ENCODE results near the gene MRPS9. TPM values are rescaled to one million over a fixed set of nuclear protein-coding genes. Genes with fewer than 3 reads are reported as not detected.

The MRPS9 gene
- total RNA-seq, 1 experiment from 2014 or later = 55.4 TPM

DNA sequence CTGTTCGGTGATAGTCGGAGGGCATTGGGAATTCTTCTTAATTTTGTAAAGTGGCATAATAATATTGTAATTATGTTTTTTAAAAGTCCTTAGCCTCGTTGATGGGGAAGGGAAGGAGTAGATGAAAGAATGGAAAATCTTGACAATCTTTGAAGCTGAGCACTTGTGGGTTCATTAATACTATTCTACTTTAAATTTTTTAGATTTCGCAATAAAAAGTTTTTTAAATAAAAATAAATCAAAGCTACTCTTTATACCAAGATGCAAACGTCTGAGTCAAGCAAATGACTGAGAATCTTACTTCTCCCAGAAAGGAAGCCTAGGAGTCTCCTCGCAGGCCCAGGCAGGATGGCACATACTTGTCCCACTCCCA is 105.2 kb downstream of the MRPS9 start:
- H3K36me3 ChIP-seq (ENCODE audit: insufficient read depth, low read length, poor library complexity, severe bottlenecking) = no peaks in the 10 kb centered on the region
- TF ChIP-seq, protein P1, sequence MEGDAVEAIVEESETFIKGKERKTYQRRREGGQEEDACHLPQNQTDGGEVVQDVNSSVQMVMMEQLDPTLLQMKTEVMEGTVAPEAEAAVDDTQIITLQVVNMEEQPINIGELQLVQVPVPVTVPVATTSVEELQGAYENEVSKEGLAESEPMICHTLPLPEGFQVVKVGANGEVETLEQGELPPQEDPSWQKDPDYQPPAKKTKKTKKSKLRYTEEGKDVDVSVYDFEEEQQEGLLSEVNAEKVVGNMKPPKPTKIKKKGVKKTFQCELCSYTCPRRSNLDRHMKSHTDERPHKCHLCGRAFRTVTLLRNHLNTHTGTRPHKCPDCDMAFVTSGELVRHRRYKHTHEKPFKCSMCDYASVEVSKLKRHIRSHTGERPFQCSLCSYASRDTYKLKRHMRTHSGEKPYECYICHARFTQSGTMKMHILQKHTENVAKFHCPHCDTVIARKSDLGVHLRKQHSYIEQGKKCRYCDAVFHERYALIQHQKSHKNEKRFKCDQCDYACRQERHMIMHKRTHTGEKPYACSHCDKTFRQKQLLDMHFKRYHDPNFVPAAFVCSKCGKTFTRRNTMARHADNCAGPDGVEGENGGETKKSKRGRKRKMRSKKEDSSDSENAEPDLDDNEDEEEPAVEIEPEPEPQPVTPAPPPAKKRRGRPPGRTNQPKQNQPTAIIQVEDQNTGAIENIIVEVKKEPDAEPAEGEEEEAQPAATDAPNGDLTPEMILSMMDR (conservative IDR thresholded peaks at IDR 0.05; ENCODE audit: low read depth, low read length) = no peak
- TF ChIP-seq EZH2 (IDR thresholded peaks at IDR 0.05; ENCODE audit: borderline replicate concordance, low read depth, low read length, poor library complexity, severe bottlenecking) = no peak
- no peak for DNase-seq (ENCODE audit: low spot score)
- ChIA-PET POLR2A (ENCODE audit: low non-redundant PET) (no interaction called here), CTCF (no interaction called here)
- no TSS peak for BruUV-seq (replicated peaks)
- H3K4me3 ChIP-seq (ENCODE audit: low read depth, low read length, poor library complexity, severe bottlenecking) = no peak overlapping the region
- H3K4me1 ChIP-seq (ENCODE audit: insufficient read depth, low read length, poor library complexity, severe bottlenecking) = no peaks in the 10 kb centered on the region
- intact Hi-C loops (cut with micrococcal nuclease; ENCODE audit: unreplicated experiment) = no loop called here
- H3K27ac ChIP-seq (ENCODE audit: low read depth, low read length, poor library complexity, severe bottlenecking) = no peak overlapping the region
- no peaks in the 10 kb centered on the region for H3K9me3 ChIP-seq (ENCODE audit: low read depth, low read length, poor library complexity, severe bottlenecking)
- peaks cover 66% of the 10 kb centered on the region for H3K27me3 ChIP-seq (replicated peaks; ENCODE audit: insufficient read depth, low read depth, low read length, poor library complexity)

DNA sequence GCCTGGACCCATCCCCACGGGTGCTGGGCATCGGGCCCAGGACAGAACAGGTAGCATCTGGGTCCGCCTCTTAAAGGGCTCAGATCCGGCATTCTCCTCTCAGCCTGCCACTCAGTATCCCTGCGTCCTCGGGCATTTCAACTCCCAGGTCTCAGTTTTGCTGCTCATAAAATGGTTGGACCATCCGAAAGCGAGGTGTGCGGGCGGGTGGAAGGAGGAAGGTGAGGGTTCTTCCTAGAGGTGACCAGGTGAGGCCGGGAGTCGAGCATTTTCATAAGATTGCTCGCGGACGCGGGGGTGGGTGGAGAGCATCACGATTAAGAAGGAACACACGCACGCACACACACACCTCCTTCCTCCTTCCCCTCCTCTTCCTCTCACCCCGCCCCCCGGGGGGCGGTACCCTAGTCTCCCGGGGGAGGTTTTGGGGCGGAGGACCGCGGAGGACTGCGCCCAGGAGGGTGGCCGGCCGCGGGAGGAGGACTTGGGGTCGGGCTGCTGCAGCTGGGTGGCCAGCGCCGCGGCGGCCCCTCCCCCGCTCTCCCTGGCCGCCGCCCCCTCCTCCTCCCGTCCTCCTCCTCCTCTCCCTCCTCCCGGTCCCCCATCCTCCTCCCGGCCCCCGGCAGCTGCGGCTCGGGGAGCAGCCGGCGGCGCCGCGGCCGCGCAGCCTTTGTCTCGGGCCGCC is 105.7 kb downstream of the MRPS9 start:
- POLR2A ChIA-PET (ENCODE audit: low non-redundant PET) = no interaction called here
- no peak for TF ChIP-seq EZH2 (IDR thresholded peaks at IDR 0.05; ENCODE audit: borderline replicate concordance, low read depth, low read length, poor library complexity, severe bottlenecking)
- TF ChIP-seq, protein P1 (conservative IDR thresholded peaks at IDR 0.05; ENCODE audit: low read depth, low read length) = no peak
- Histone ChIP-seq H3K27me3 (replicated peaks; ENCODE audit: insufficient read depth, low read depth, low read length, poor library complexity) (peaks cover 66% of the 10 kb centered on the region), H3K36me3 (ENCODE audit: insufficient read depth, low read length, poor library complexity, severe bottlenecking) (no peaks in the 10 kb centered on the region), H3K4me3 (ENCODE audit: low read depth, low read length, poor library complexity, severe bottlenecking) (peak overlapping the region; percentile 31), H3K9me3 (ENCODE audit: low read depth, low read length, poor library complexity, severe bottlenecking) (no peaks in the 10 kb centered on the region), H3K27ac (ENCODE audit: low read depth, low read length, poor library complexity, severe bottlenecking) (no peak overlapping the region), H3K4me1 (ENCODE audit: insufficient read depth, low read length, poor library complexity, severe bottlenecking) (no peaks in the 10 kb centered on the region)
- CTCF ChIA-PET = no interaction called here
- no TSS peak for BruUV-seq (replicated peaks)
- DNase-seq (ENCODE audit: low spot score) = peak; percentile 9
- intact Hi-C loops (cut with micrococcal nuclease; ENCODE audit: unreplicated experiment) = no loop called here

DNA sequence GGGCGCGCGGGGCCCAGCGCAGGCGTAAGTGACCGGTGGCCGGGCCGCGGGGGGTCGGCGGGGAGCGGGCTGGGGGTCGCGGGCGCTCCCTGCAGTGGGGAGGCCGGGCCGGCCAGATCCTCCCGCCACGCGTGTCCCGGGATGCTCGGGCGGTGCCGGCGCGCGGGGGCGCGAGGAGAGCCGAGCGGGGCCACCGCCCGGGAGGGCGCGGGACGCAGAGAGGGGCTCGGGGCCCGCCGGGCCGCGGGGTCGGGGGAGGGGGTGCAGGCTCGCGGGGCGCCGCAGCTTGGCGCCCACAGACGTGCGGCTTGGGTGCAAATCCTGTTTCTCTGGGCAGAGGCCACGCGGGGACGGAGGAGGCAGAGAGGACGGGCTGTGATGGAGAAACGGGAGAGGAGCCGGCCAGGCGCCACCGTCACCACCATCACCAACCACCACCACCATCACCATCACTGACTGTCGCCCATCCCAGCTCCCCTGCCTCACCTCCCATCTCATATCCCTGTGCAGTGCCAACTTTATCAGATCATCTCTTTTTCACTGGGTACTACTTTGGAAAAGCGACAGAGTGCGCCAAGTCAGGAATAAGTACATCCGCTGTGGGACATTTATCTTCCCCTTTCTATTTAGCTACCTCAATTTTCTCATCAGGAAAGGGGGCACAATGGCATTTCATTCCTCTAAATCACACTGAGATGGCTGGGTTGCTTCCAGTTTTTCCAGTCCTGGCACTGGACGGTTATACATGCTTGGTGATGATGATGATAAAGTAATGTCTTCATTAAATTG is 106.5 kb downstream of the MRPS9 start:
- peak; percentile 59 for TF ChIP-seq EZH2 (IDR thresholded peaks at IDR 0.05; ENCODE audit: borderline replicate concordance, low read depth, low read length, poor library complexity, severe bottlenecking)
- TF ChIP-seq, protein P1 (conservative IDR thresholded peaks at IDR 0.05; ENCODE audit: low read depth, low read length) = no peak
- intact Hi-C loops (cut with micrococcal nuclease; ENCODE audit: unreplicated experiment) = no loop called here
- Histone ChIP-seq H3K9me3 (ENCODE audit: low read depth, low read length, poor library complexity, severe bottlenecking) (no peaks in the 10 kb centered on the region), H3K27ac (ENCODE audit: low read depth, low read length, poor library complexity, severe bottlenecking) (no peak overlapping the region), H3K4me3 (ENCODE audit: low read depth, low read length, poor library complexity, severe bottlenecking) (peak overlapping the region; percentile 31), H3K27me3 (replicated peaks; ENCODE audit: insufficient read depth, low read depth, low read length, poor library complexity) (peaks cover 68% of the 10 kb centered on the region), H3K36me3 (ENCODE audit: insufficient read depth, low read length, poor library complexity, severe bottlenecking) (no peaks in the 10 kb centered on the region), H3K4me1 (ENCODE audit: insufficient read depth, low read length, poor library complexity, severe bottlenecking) (no peaks in the 10 kb centered on the region)
- POLR2A ChIA-PET (ENCODE audit: low non-redundant PET) = no interaction called here
- DNase-seq (ENCODE audit: low spot score) = no peak
- no TSS peak for BruUV-seq (replicated peaks)
- CTCF ChIA-PET = no interaction called here

Measured in A673 (cell line).